Measurements from ENCODE around the gene ART4.

ART4 gene

DNA sequence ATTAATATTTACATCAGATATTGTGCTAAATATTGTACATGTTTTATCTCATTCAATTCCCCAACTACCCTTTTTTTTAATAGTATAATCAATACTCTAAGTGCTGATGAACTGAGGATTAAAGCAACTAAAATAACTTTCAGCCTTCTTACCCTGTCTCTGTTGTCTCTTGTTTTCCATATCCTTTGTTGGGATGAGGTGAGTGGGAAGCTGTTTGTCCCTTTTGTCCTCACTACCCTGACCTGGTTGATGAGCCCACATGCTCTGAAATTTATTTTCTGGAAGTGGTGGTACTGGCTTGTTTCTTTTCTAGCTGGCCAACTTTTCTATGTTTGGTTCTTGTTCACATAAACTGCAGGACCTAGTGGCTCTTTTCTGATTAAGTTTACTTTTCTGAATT is 9.6 kb upstream of the ART4 start:
- DNase-seq = no peak

DNA sequence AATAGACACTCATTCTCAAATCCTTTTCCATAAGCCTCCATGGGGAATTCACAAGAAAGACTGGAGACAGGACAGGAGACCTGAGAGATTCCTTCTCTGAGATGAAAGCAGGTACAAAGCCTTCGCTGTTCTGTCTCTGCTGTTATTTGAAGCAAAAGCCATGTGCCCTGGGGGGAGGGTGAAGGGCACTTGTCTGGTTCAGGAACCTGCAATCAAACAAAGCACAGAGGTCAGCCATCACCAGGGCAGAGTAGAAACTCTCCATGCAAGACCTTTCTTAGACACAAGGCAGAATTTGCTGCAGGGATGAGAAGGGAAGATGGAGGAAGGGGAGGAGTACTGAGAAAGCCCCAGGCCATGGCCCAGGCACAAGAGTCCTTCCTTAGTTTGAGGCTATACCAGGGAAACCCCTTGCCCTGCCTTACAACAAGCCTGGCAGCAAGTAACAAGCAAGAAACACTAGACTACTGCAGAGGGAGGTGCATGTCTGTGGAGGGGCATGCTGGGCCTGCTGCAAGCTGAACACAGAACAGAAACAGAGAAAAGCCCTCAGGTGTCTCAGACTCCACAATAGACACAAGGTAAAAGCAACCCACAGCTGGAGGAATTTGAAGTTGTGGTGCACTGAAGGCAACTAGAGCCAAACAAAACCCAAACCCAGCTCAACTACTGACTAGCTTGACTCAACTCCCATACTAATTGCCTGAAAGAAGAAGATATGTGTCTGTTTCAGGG is 7.8 kb upstream of the ART4 start:
- no peak for DNase-seq

DNA sequence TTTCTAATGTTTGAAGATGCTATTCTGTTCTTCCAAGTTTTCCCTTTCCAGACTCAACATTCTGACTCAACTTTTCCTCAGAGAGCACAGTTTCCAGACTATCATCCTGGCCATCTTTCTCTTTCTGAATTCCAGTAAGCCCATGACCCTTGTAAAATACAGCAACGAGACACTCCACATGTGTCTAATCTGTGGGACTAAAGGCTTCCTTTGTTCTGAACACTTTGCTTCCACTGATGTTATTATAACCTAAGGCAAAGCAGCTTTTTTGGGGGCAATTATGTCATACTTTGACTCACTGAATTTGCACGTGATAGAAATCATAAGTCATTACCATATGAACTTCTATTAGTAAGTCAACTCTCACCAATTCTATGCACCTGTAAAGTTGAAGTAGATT is 6.3 kb upstream of the ART4 start:
- DNase-seq = no peak

DNA sequence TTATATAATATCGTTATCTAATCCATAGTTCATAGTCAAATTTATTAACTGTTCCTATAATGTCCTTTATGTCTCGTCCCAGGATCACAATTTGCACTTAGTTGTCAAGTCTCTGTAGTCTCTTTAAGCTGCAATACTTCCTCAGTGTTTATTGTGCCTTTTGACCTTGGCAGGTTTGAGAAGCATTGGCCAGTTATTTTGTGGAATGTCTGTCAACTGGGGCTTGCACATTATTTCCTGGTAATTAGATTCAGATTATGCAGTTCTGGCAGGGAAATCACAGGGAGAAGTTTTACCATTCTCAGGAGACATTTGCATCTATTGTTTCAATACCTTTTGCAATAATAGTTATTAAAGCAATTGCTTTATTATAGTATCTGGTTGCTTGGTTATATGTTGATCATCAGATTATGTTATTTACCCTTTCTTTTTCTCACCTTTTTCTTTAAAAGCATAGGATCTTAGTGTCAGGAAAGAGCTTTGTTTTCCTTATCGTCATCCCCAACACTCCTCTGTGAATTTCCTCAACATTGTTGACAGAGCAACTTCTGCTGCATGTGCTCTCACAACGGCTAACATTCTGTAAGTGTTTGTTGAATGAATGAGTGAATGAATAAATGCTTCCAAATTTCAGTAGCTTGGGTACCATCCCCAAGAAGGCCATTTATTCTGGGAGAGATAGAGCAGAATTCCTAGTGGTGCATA is 3.7 kb upstream of the ART4 start:
- DNase-seq = no peak

DNA sequence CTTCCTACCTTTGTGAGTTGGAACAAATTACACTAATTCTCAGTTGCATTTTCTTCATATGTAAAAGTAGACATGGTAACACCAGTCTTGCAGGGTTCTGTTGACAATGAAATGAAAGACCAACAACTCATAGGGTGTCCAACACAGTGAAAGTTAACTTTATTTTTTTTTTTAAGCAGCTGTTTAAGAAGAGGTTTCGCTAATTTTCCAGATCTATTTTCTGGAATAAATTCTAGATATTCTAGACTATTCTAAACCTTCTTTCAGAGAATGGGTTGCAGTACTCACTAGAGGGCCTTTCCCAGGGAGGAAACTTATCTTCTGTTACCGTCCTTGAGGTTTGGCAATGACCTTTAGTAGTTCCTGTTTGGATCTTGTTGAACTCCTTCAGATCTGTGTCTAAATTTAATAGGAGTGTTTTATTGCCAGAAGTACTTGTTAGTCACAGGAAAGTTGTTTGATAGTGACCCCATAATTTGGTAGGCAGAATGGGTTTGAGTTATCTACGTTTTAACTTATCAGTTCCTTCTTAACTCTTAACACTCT is 2.8 kb upstream of the ART4 start:
- DNase-seq = no peak

DNA sequence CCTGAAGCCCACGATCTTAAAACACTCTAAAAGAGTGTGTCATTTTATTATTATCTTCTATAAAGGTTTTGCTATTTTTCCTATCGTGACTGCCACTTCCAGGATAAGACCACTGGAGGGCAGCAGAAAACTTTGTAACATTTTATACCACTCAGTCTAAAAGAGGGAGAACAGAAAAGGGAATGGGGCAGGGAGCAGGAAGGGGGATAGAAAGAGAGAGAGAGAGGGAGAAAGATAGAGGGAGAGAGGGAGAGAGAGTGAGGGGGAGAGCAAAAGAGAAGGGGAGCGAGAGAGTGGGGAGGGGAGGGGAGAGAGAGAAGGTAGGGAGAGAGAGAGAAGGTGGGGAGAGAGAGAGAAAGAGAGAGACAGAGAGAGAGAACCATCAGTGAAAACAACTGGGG is 2.0 kb upstream of the ART4 start:
- DNase-seq = peak in 15 of 51 donors; percentile 1 to 78 (median 8)

DNA sequence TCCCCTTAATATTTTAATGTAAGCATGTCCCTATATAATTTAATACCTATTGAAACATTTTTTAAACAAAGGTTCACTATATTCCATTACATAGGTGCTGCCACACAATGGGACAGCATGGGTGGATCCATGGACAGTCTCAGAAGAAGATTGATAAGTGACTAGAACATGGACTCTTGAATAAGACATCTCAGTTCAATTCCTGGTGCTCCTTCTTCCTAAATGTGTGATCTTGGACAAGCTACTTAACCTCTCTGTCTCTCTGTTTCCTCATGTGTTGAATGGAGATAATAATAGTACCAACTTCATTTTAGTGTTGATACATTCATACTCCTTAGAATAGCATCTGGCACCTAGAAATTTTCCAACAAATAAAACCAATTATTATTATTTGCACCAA is 1.1 kb upstream of the ART4 start:
- no peak for DNase-seq

DNA sequence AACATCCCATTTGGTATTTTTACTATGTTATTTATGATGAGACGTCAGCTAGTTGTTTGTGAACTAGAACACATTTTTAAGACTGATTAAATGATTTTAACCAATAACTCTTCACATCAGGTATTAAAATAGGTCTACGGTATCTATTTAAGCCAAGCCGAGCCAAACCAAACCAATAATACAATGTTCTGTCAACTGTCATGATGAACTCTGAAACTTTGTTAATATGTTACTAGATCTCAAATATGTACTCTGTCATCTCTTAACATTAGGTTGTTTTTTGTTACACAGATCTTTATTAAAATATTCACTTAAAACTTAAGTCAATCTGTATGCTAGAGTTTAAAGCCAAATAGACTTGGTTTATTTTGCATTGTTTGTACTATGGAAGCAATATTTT is 1.0 kb downstream of the ART4 start:
- DNase-seq = no peak

DNA sequence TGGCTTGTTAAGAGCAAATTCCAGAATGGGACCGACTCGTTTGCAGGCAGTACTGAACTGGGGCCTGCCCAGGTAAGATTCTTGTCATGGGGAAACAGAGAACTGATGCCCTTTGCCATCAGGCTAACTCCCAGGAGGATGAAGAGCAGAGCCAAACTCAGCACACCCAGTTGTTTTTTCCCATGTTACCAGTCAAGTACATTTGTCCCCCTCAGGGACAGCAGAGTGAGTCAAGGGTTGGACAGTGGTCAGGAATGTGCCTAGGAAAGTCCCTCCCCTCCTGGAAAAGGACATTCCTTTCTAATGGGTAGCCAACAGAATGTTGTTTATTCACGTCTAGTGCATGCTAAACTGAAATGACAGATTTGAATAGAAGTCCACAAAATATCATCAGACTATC is 1.6 kb downstream of the ART4 start:
- no peak for DNase-seq

DNA sequence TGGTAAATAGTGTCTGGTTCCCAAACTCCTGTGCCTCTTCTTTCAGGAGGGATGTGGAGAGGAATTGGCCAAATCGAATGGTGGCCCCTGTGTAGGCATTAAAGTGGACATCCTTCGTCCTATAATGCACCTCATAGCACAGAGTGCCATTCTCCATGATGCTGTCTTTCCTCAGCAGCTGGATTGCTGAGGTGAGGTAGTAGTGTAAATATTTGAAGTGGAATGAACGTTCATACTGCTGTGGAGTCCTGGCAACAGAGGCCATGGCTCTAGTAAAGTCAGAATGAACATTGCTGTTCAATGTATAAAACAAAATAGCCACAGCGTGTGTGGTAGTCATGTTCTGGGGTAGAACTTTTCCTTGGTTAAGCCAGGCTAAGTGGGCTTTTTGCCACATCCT is 2.7 kb downstream of the ART4 start:
- DNase-seq = no peak

DNA sequence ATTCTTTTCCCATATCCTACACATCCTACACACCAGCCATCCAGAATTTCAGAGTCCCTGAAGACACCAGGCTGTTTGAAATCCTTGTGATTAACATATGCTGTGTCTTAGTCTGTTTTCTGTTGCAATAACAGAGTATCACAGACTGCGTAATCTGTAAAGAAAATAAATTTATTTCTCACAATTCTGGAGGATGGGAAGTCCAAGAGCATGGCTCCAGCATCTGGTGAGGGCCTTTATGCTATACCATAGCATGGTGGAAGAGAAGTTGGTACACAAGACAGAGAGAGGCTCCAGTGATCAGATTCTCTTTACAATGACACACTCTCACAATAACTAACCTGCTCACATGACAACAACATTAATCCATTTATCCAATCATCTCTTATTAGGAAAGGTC is 4.1 kb downstream of the ART4 start:
- no peak for DNase-seq

DNA sequence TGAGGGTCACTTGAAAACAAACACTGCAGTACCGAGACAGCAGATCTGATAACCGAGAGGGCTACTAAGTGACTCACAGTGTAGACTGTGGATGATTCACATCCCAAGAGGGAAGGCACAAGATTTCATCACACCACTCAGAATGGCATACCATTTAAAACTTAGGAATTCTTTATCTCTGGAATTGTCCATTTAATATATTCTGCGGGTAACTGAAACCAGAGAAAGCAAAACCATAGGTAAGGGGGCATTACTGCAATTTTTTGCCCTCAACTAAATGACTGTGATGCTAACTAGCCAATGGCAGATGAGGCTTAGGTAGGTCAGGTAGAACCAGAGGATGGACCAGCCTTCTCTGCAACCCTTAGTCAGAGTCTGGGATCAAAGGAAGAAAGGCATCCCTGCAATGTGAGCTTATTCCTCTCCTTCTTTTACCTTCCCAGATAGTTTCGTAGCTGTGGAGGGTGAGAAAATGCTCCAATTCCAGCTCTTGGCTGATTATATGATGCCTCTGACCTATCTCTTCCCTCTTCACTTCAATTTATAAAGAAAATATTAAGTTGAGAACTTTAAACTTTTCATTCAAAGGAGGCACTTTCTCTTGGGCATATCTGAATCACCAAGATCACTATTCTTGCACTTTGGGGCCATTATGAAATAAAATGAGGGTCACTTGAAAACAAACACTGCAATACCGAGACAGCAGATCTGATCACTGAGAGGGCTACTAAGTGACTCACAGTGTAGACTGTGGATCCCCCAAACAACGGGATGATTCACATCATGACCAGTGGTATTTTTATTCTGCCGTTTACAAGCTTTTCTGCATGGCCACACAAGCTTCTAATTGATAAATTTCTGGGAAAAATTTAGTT is 6.8 kb downstream of the ART4 start:
- no peak for DNase-seq

DNA sequence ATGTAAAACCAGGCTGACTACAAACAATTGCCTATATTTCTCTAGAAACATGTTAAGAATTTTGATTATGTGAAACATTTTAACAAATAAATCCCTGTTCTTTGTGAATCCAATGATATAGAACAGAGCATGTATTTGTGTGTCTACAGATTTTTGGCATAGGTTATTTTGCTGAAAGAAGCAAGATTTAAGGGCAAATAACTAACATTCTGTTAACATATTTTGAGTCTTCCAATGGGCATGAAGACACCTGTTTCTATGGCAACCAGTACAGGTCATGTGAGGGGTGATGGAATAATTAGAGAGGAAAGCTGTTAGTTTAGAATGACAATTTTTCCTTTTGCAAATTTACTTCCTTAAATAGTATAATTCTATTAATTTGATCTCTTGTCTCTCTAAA is 8.8 kb downstream of the ART4 start:
- DNase-seq = no peak

DNA sequence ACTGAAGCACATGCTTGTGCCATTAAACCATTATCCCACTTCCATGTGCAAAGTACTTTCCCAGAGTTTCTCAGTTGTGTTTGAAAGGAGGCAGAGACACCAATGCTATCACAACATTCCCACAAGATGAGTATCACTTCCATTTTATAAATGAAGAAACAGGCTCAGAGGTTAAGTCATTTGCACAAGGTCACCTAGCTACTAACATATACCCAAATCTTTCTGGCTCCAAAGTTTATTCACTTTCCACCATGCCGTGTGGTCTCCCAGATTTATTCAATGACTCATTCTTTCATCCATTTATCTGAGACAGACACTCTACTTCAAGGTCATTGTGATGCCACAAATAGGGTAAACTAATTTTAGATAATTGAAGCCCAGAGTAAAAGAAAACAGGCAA is 9.4 kb downstream of the ART4 start:
- no peak for DNase-seq

DNA sequence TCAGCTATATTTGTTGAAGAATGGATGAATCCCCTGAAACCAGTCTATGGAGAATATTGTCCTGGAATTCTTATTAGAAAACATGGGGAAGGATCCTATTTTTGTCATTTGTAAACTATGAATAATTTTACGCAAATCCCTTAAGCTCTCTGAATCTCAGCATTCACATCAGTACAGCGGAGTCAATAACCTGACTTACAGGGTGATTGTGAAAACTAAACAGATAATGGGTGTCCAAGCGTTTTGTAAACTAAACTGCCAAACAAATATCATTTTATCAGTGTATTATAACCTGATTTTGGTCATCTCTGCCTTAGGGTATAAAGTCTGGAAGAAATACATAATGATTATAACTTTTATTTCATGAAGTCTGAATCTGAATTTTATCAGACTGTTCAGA is 10.0 kb downstream of the ART4 start:
- DNase-seq = no peak

DNA sequence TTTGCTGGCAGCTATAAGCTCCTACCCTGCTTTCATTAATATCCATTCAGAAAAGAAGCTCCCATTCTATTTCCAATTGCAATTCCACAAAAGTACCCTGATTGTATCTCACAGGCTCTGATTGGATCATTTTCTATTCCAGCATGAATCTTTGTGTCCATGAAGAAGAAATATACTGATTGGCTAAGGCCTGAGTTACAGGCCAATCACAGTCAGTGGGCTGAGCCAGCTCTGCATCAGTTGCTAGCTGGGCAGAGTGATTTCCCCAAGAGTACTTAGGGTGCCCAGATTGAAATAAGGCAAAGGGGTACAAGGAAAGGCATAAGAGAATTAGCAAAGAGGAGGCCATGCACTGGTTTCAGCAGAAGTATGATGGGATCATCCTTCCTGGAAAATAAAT is 14.4 kb downstream of the ART4 start:
- peak in 6 of 51 donors; percentile 1 to 14 (median 4) for DNase-seq

DNA sequence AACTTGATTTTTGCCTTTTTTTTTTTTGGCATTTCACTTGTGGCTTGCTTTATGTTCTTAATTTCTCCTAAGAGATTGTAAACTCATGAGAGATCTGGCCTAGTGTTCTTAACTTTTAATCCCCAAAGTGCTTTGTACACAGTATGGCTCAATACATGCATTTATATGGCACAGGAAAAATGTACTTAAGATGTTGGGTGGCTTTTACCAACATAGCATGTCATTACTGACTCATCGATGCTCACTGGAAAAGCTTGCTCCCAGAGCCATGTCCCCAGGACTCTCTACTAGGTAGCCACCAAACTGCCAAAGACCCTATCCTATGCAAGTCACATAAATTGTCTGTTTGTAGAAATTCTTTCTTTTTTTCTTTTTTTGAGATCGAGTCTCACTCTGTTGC is 16.3 kb downstream of the ART4 start:
- DNase-seq = no peak

DNA sequence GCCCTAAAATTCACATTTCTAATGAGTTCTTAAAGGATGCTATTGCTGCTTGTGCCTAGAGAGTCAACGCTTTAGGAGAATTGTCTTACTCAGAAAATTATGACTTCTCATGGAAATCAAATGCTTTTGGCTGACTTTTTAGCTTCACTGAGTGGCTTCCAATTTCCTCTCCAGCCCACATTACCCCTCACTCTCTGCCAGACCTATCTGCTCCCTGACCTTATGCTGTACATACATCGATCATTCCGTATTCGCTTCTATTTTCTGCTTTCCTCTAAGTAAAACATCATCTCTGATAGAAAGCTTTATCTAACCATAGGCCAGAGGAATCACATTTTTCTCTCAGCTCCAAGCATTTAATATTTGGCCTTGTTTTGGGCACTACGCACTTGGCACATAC is 16.8 kb downstream of the ART4 start:
- DNase-seq = no peak

DNA sequence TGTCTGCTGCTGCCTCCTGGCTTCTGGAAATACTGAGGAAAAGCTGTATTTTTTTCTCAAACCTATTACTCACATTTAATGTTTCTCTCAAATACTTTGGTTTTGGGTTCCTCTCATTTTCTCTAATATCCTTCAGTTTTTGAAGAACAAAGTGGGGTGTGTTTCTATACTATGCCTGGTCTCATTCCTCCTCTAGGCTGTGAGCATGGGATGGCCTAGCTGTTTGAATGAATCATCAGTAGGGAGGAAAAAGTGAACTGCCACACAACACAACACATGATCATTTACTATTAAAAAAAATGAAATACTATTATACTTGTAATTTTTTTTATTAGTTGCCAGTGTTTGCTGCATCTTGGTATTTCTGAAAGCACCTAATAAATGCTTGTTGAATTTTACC is 18.1 kb downstream of the ART4 start:
- no peak for DNase-seq

DNA sequence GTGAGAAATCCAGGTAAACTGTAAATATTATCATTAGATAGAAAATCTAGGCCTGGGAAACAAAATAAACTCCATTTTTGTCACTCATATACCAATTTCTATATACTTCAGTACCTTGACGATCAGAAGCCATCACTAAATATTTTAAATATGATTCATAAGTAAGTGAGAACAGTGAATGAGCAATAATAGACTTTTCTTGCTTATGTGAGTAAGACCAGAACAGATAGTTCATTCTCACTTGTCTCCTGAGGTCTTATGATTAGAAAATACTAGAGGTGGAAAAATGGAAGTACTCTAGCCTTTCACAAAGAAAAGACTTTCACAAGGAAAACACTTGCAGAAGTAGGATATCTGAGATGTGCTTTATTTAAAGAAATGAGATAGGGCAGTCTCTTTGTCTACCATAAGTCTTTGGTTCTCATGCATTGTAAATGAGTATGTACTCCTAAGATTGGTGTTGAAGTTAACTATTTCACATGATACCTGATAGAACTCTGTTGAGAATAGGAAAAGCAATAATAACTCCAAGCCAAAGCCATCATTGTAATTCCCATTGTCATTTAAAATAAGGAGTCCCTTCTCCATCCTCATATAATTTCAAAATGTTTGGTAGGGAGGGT is 19.2 kb downstream of the ART4 start:
- no peak for DNase-seq

DNA sequence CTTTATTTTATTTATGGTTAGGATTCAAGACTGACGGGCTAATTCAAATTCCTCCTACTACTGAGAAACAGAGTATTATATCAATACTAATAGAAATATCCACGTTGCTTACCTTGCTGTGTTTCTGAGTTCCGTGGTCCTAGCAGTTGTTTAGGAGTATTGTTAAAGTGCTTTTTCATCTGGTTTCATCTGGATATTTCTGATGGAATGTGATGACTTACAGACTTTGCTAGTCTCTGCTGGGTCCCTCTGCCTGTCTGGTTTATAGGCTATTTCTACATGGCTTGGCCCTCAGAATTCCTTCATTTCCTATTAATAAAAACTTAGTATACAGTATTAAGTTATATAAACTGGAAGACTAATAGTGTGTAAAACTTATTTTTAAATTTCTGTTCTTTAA is 29.3 kb downstream of the ART4 start, which contains the start of gene SMCO3:
TSS of gene SMCO3 (minus strand) at position 169 of the 400 bp plus-strand sequence. CDS start 7,502 bp downstream, outside the sequence.
- DNase-seq = no peak

DNA sequence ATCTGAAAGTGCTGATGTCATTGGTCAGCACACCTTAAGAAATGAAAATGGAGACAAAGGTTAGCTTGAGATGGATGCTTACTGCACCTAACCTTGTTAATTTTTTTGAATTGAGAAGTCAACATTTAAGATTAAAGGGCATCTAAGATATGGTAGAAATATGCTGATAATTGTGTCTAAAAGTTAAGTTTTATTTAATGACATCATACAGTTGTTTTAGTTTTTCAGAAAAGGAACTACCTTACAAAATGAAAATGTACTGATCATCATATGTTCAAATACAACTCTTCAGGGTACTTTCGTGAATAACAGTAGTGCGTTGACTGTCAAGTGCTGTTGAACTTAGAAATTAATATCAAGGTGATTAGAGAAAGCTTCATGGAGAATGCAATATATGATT is 31.8 kb downstream of the ART4 start:
- DNase-seq = no peak
